Subcutaneous preadipocyte (primary cell): ENCODE measurements around the gene TSPAN19. TPM values are rescaled to one million over a fixed set of nuclear protein-coding genes. Genes with fewer than 3 reads are reported as not detected.

Source experiments
- total RNA-seq: library from RNA; depleted of rRNA; stranded (reverse); fragments of >200 nt; gene quantifications from 2 replicates; pipeline ENCODE4 v1.2.3, GENCODE V29; 2012

Gene TSPAN19
- total RNA-seq, result under 0.01 and 0.39 TPM in 2 replicates

DNA sequence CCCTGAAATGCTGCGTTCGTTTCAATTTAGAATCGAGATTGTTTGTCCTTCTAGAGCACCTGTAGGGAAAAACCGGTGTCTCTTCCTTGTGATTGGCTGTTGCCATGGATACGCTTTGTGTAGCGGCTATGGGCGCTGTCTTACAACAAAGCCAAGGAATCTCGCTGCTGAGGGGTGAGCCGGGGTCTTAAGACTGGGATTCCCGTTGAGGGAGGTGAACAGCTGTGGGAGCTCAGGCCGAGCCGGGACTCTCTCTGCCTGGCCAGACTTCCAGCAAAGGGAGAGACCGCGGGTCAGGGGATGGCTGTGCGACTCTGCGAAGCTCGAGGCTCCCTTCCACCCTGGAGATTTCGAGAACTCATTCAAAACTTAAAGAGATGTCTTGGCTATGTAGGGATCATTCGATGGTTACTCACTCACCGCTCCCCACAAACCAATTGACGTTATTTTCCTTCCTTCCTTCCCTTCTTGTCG, at the start of gene TSPAN19, which contains the start of gene LRRIQ1:
TSS of gene TSPAN19 (minus strand) at position 44 of the 474 bp plus-strand sequence. CDS start 6,331 bp downstream, outside the sequence.
TSS of gene LRRIQ1 (plus strand) at position 118 of the 474 bp plus-strand sequence. CDS start 1,826 bp downstream, outside the sequence.

Other genes with a start within 250 kb of the TSPAN19 start
- 86.0 and 160 TPM in 2 replicates for gene SLC6A15, start 123.5 kb downstream of the TSPAN19 start, total RNA-seq
- 0.59 and 1.1 TPM in 2 replicates for gene LRRIQ1, start 74 bp upstream of the TSPAN19 start, total RNA-seq
- 6.8 and 8.5 TPM in 2 replicates for gene ALX1, start 243.9 kb upstream of the TSPAN19 start, total RNA-seq